GM12874 (cell line): ENCODE data around the gene SIK2.

Experiments
- CTCF ChIP-seq: IDR thresholded peaks from 2 replicates; pipeline ENCODE4 v1.5.1; 2011; ENCODE audit warnings: low read depth, mild to moderate bottlenecking, control low read depth, low read length, moderate library complexity; ENCODE audit not compliant: insufficient read depth

The SIK2 gene

GRCh38 chr11:111733611-111734088 lies 131.4 kb downstream of the SIK2 start:
- TF ChIP-seq CTCF: no peak

- TF ChIP-seq CTCF: no peak
Measured at GRCh38 chr11:111734101-111734953, 132.1 kb downstream of the SIK2 start.

GRCh38 chr11:111734954-111735261 lies 132.7 kb downstream of the SIK2 start:
- TF ChIP-seq CTCF: no peak

GRCh38 chr11:111735262-111736116 lies 133.2 kb downstream of the SIK2 start:
- no peak for TF ChIP-seq CTCF

GRCh38 chr11:111736181-111736590 lies 133.9 kb downstream of the SIK2 start:
- TF ChIP-seq CTCF: no peak

- no peak for TF ChIP-seq CTCF
Measured at GRCh38 chr11:111736621-111737443, 134.6 kb downstream of the SIK2 start.
